ENCODE measurements around the gene BCL2L12. TPM values are rescaled to one million over a fixed set of nuclear protein-coding genes. Genes with fewer than 3 reads are reported as not detected.

The BCL2L12 gene
- total and polyA plus RNA-seq, 2 donors (not counting 3 experiments of a cell fraction or from before 2014, with no cell fraction given): 49.8 to 58.5 TPM

GRCh38 chr19:49690656-49691242, 25.0 kb downstream of the BCL2L12 start, which contains the start of gene CPT1C:
TSS of gene CPT1C (plus strand) at chr19:49691116. CDS start at chr19:49692253, 1,137 bp downstream.
- dilution Hi-C loops (cut with MboI; ENCODE audit: extremely low pct_ligation_motif_present, low sequenced_read_pairs) (no loop called here), intact Hi-C loops (cut with micrococcal nuclease) (loop anchor here (1.0 to 2.0 kb wide), 2 partner anchors 26 to 76 kb away; no protein-coding TSS in a partner anchor)
- peak within 1 kb of the TSS; percentile 7 for H3K9ac ChIP-seq (replicated peaks; ENCODE audit: extremely low read depth, insufficient read depth, low read length)
- TF ChIP-seq EZH2 (IDR thresholded peaks at IDR 0.05; ENCODE audit: borderline replicate concordance, low read depth, low read length, severe bottlenecking): no peak
- TF ChIP-seq JUN (IDR thresholded peaks at IDR 0.05; ENCODE audit: borderline replicate concordance, insufficient read depth, insufficient read length, low read depth): no peak
- peak; percentile 62 for TF ChIP-seq POLR2AphosphoS5 (IDR thresholded peaks at IDR 0.05; ENCODE audit: insufficient read depth, low read depth, low read length)
- peak; percentile 79 for TF ChIP-seq POLR2A (IDR thresholded peaks at IDR 0.05; ENCODE audit: low read depth, low read length)
- H2AFZ ChIP-seq (ENCODE audit: low read depth, low read length): peak within 1 kb of the TSS; percentile 87
- ChIA-PET CTCF (interaction anchor here (0.9 to 2.9 kb wide), 3 partner anchors 10 to 110 kb away, joined by 3 to 9 read pairs (median 3); partner anchors contain the start of gene NOSIP), POLR2A (interaction anchor here (0.6 to 1.2 kb wide), 2 partner anchors 27 to 70 kb away, joined by 4 to 5 read pairs; no protein-coding TSS in a partner anchor)
- peaks cover 0 to 12% of the 10 kb centered on the region in 2 experiments for H3K36me3 ChIP-seq (ENCODE audit: control insufficient read depth in 2 of 2, extremely low read depth in 1 of 2, insufficient read depth in 2 of 2, low read length in 2 of 2)
- H3K4me1 ChIP-seq (ENCODE audit: control insufficient read depth, extremely low read depth, insufficient read depth, low read length): peaks cover 40% of the 10 kb centered on the region
- no peaks in the 10 kb centered on the region for H3K27me3 ChIP-seq (ENCODE audit: control insufficient read depth in 2 of 2, insufficient read depth in 2 of 2, low read length in 2 of 2)
- H3K27ac ChIP-seq (ENCODE audit: insufficient read depth, low read depth, low read length): no peak within 1 kb of the TSS
- H3K79me2 ChIP-seq (ENCODE audit: control insufficient read depth, insufficient read depth, low read length): no peaks in the 10 kb centered on the region
- BruUV-seq (replicated peaks): TSS peak; percentile 52
- peak; percentile 95 for FAIRE-seq
- no peaks in the 10 kb centered on the region for H3K9me3 ChIP-seq (replicated peaks; ENCODE audit: control insufficient read depth, insufficient read depth, low read length)
- peak within 1 kb of the TSS; percentile 17 to 74 (median 59) for H3K4me3 ChIP-seq (replicated peaks in 1 of 3; ENCODE audit: insufficient read depth in 1 of 3, low read depth in 1 of 3, low read length in 3 of 3)
- DNase-seq (ENCODE audit: low read depth, low spot score): peak; percentile 83
- no peaks in the 10 kb centered on the region for H4K20me1 ChIP-seq (replicated peaks; ENCODE audit: control insufficient read depth, extremely low read depth, insufficient read depth, low read length)
- H3K4me2 ChIP-seq (ENCODE audit: insufficient read depth, low read length): peak within 1 kb of the TSS; percentile 87
- no peaks in the 10 kb centered on the region for H3K9me1 ChIP-seq (replicated peaks; ENCODE audit: control insufficient read depth, extremely low read depth, insufficient read depth, low read length)

All from endothelial cell of umbilical vein (primary cell).